ENCODE results near the gene TSPAN33.

GRCh38 chr7:129170441-129171021 is 26.0 kb downstream of the TSPAN33 start:
- TF ChIP-seq CTCF (conservative IDR thresholded peaks at IDR 0.05; ENCODE audit: low read length), result no peak
- TF ChIP-seq EZH2phosphoT487 (IDR thresholded peaks at IDR 0.05; ENCODE audit: borderline replicate concordance, low read depth, low read length), result no peak

All from OCI-LY7 (cell line).